GM21367 (cell line): ENCODE measurements around the gene TIMP4.

ENCODE experiments used
- ATAC-seq: cut with Tn5 transposase; IDR thresholded peaks from one replicate; pipeline ENCODE4 v1.9.1; 2021; ENCODE audit not compliant: unreplicated experiment

The TIMP4 gene

GRCh38 chr3:12148183-12148940, 10.3 kb downstream of the TIMP4 start:
- ATAC-seq, result no peak

DNA sequence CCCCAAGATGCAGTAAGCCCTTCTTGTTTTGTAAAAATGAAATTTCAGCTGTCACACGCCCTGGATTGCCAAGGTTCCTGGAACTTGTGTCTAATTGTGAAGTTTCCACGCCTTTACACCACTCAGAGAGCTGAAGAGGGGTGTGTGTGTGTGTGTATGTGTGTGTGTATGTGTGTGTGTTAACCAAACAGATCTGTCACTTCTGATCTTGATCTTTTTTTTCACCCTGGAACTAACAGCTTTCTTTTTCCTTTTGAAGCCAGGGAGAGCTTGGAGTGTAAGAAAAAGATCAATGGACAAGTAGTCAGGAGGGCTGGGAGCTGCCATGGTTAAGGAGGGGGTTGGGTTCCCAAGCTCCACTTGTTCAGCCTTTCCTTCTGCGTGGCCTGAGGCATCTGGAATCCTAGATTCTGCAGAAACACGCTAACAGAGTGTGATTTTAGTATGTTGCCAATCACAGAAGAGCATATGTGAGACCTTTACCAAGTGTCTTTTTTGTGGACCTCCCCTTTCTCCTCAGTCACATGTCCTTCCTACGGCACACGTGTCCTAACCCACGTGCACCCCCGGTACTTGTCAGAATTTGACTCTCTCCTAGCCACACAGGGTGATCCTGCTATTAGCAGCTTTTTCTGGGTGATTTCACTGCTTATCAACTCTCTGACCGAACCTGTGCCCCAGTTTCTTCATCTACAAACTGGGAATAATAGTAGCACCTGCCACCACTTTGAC, 11.5 kb downstream of the TIMP4 start:
- no peak for ATAC-seq

DNA sequence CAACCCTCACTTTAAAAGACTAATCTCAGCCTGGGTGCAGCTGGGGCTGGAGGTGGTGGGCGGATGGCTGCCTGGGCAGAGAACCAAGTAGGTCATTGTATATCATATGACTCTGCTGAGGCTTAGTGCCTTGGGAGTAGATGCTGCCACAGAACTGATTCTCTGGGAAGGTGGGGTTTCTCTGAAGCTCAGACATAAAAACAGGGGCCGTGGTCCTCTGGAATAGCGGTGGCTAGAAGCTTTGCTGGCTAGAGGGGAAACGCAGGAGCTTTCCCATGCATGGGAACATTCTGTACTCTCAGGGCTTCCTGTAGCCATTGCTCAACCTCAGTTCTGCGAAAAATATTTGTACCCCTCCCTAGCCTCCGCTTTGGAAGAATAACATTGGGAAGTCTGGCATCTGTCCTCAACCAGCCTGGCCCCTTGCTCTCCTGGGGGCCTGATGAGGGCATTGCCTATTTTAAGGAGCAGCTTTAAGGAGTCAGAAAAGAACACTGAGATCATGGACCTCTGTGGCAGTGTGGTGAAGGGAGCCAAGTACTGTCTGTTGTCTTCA, 14.7 kb downstream of the TIMP4 start:
- ATAC-seq, result no peak

- no peak for ATAC-seq
These were observed 16.2 kb downstream of the TIMP4 start for GRCh38 chr3:12142476-12142875.

GRCh38 chr3:12141350-12141749, 17.4 kb downstream of the TIMP4 start:
- ATAC-seq, result peak; percentile 66

DNA sequence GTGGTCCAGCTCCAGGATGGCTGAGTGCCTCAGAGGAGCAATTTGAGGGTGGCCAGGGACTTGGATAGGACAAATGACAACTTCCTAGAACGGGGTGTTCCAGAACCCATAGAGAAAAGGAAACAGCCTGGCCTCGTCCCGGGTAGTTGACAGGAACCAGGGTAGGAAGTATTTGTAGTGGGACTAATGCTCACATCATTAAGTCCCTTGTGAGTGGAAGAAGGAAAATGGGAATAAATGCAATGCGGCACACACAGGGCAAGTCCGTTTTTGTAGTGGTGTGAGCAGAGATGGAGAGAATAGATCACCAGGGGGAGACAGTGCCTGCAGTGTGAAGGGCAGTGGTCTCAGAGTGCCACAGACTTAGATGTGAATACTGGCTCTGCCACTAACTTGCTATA, 19.6 kb downstream of the TIMP4 start:
- ATAC-seq, result no peak

GRCh38 chr3:12138044-12138443, 20.7 kb downstream of the TIMP4 start:
- ATAC-seq, result no peak

GRCh38 chr3:12136371-12136770, 22.3 kb downstream of the TIMP4 start:
- no peak for ATAC-seq

DNA sequence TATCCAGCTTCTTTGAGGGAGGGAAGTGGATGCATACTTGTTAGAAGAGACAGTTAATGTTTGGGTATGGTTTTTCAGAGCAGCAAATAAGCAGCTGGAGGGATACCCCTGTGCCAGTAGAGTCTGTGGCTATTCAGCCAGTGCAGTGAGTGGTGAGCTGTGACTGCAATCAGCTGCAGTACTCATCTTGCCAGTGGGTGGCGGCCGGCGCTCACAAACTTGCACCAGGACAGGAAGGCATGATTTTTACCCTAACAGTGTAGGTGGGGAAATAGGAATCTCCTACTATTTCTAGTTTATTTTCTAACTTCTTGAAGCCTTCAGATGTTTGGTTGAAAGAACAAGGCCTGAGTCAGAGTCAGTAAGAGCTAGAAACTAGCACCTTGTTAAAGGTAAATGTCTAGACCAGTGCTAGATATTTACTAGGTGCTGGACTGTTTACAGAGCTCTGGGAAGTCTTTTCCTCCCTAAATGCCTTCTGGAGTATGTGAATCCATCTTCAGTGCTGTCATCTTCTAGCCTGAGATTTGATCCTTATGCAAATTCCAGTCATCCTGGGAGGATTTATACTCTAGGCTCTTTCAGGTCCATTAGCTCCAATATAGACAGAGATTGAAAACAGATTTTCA, 23.6 kb downstream of the TIMP4 start:
- ATAC-seq, result peak; percentile 77

GRCh38 chr3:12132881-12133280, 25.8 kb downstream of the TIMP4 start:
- ATAC-seq, result no peak

- no peak for ATAC-seq
These were observed 27.2 kb downstream of the TIMP4 start for GRCh38 chr3:12131351-12132090.

DNA sequence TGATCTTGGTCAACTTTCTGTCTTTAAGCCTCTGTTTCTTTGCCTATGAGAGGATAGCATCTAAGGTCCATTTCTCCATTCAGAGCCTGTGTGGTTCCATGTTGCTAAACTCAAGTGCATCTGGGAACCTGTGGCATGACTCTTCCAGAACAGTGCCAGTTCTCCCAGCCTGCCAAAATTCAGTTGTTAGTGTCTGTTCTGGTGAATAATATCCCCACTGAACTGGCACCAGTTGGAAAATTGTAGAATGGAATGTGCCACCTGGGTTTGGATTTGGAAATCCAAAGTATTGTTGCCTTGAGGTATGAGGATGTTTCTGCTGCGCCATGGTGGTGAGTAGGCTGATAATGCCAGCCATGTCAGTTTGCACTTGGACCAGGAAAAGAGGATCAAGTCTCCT, 31.3 kb downstream of the TIMP4 start:
- ATAC-seq, result no peak

- no peak for ATAC-seq
These were observed 32.9 kb downstream of the TIMP4 start for GRCh38 chr3:12125772-12126171.

- ATAC-seq, result no peak
These were observed 37.2 kb downstream of the TIMP4 start for GRCh38 chr3:12121466-12121865.

DNA sequence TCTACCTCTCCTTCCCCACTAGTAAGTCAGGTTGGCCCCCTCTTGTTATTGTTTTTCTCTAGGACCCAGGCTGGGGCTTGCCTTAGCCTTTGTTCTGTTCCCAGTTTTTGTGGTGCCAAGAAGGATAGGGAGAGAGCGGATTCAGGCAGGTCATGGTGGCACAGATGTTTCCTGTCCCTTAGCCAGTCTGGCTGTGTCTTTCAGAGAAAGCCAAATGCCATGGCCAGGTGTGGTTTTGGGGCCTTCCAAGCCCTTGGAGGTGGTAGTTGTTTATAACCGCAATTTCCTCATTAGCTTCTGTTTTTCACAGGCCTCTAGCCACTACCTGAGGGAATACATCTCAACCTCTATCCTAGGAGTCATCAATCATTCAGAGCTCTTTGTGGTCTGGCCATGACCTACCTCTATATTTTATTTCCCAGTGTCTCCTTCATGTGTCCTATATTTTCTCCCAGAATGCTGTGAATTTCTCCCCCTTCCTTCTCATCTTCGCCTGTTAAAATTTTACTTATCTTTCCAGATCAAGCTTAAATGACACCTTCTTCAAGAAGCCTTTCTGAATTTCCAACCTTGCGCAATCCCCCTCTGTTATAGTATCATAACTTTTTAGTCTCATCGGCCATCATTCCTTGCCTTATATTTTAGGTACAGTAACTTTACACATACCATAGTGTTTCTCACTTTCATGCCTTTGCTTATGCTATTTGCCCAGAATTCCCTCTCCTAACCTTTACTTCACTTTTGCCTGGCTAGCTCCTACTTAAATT, 38.2 kb downstream of the TIMP4 start:
- no peak for ATAC-seq

- no peak for ATAC-seq
These were observed 41.2 kb downstream of the TIMP4 start for GRCh38 chr3:12117473-12117872.

GRCh38 chr3:12116870-12117269, 41.8 kb downstream of the TIMP4 start:
- ATAC-seq, result no peak

GRCh38 chr3:12115849-12116248, 42.9 kb downstream of the TIMP4 start:
- no peak for ATAC-seq

- ATAC-seq, result no peak
These were observed 43.6 kb downstream of the TIMP4 start for GRCh38 chr3:12115104-12115503.

GRCh38 chr3:12114251-12114650, 44.5 kb downstream of the TIMP4 start:
- no peak for ATAC-seq
